GM23248 (cell line): Measurements from ENCODE around the gene KCNG4.

Experiments
- EZH2 ChIP-seq: fragments of 200-600 bp; sonication (generic); IDR thresholded peaks from 2 replicates; pipeline ENCODE4 v1.6.1; 2018; ENCODE audit warnings: antibody characterized with exemption, mild to moderate bottlenecking; ENCODE audit not compliant: insufficient read depth, poor library complexity, severe bottlenecking
- EZH2phosphoT487 ChIP-seq: fragments of 200-600 bp; sonication (generic); IDR thresholded peaks from 2 replicates; pipeline ENCODE4 v1.6.1; 2018; ENCODE audit warnings: antibody characterized with exemption, moderate library complexity, mild to moderate bottlenecking, low read depth; ENCODE audit not compliant: insufficient read depth

DNA sequence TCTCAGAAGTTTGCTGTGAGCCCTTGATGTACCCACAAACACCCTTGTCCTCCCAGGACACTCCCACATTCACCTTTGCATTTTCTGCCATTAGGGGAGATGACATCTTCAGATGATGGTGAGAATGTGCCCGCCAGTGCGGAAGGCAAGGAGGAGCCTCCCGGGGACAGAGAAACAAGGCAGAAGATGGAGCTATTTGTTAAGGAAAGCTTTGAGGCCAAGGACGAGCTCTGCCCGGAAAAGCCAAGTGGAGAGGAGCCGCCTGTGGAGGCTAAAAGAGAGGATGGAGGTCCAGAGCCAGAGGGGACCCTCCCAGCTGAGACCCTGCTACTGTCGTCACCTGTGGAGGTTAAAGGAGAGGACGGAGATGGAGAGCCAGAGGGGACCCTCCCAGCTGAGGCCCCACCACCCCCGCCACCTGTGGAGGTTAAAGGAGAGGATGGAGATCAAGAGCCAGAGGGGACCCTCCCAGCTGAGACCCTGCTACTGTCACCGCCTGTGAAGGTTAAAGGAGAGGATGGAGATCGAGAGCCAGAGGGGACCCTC lies 70.0 kb downstream of the KCNG4 start:
- TF ChIP-seq EZH2 (no peak), EZH2phosphoT487 (no peak)
